Germinal center (tissue), 1 donor: Measurements from ENCODE around the gene SLC6A6.

Source experiments
- DNase-seq: peaks from one replicate; pipeline ENCODE4 v3.0.0; 2012; ENCODE audit warnings: mixed read lengths, low spot score

Gene SLC6A6

GRCh38 chr3:14372587-14372986, 29.8 kb upstream of the SLC6A6 start:
- no peak for DNase-seq

- DNase-seq = no peak
Measured at GRCh38 chr3:14373753-14374376, 28.5 kb upstream of the SLC6A6 start.

- no peak for DNase-seq
Measured at GRCh38 chr3:14374444-14374883, 27.9 kb upstream of the SLC6A6 start.

GRCh38 chr3:14375192-14375591, 27.2 kb upstream of the SLC6A6 start:
- DNase-seq = no peak

- no peak for DNase-seq
Measured at GRCh38 chr3:14376348-14377043, 25.9 kb upstream of the SLC6A6 start.

- no peak for DNase-seq
Measured at GRCh38 chr3:14377044-14377837, 25.2 kb upstream of the SLC6A6 start.

GRCh38 chr3:14377838-14378169, 24.6 kb upstream of the SLC6A6 start:
- DNase-seq = no peak

GRCh38 chr3:14378415-14378814, 24.0 kb upstream of the SLC6A6 start:
- DNase-seq = no peak

GRCh38 chr3:14379843-14380242, 22.6 kb upstream of the SLC6A6 start:
- no peak for DNase-seq

GRCh38 chr3:14386254-14386653, 16.2 kb upstream of the SLC6A6 start:
- no peak for DNase-seq

- DNase-seq = no peak
Measured at GRCh38 chr3:14388201-14388600, 14.2 kb upstream of the SLC6A6 start.

- no peak for DNase-seq
Measured at GRCh38 chr3:14389166-14389606, 13.2 kb upstream of the SLC6A6 start.

GRCh38 chr3:14389716-14390115, 12.7 kb upstream of the SLC6A6 start:
- no peak for DNase-seq

GRCh38 chr3:14391033-14391432, 11.4 kb upstream of the SLC6A6 start:
- DNase-seq = no peak

GRCh38 chr3:14392231-14392630, 10.2 kb upstream of the SLC6A6 start:
- DNase-seq = no peak

GRCh38 chr3:14392803-14393319, 9.5 kb upstream of the SLC6A6 start:
- DNase-seq = no peak

GRCh38 chr3:14393440-14394106, 8.8 kb upstream of the SLC6A6 start:
- no peak for DNase-seq

- no peak for DNase-seq
Measured at GRCh38 chr3:14396031-14396692, 6.2 kb upstream of the SLC6A6 start.

GRCh38 chr3:14397046-14397445, 5.4 kb upstream of the SLC6A6 start:
- DNase-seq = no peak

GRCh38 chr3:14397531-14397930, 4.9 kb upstream of the SLC6A6 start:
- DNase-seq = no peak

GRCh38 chr3:14397940-14398796, 4.2 kb upstream of the SLC6A6 start:
- DNase-seq = no peak
